Vagina (tissue), 2 donors: ENCODE results near the gene OXCT1.

Experiments used
- POLR2A ChIP-seq, 2 donors: fragments of 450-650 bp; IDR thresholded peaks; one replicate each; pipeline ENCODE4 v1.6.1; 2017; ENCODE audit warnings: antibody characterized with exemption in 2 of 2, mild to moderate bottlenecking in 2 of 2, moderate library complexity in 2 of 2
- POLR2AphosphoS5 ChIP-seq, 2 donors: sonication (generic); formaldehyde crosslinking; IDR thresholded peaks; one replicate each; pipeline ENCODE4 v1.9.0; 2017; ENCODE audit warnings: antibody characterized with exemption in 2 of 2, mild to moderate bottlenecking in 2 of 2, low read depth in 1 of 2; ENCODE audit not compliant: insufficient read depth in 1 of 2
- TF ChIP-seq, protein P1 (sequence below), 3 experiments: fragments of 450-650 bp in 2 of 3; fragments of 200-600 bp in 1 of 3; sonication (generic) in 1 of 3; IDR thresholded peaks; one replicate each; pipeline ENCODE4 v1.5.1; 2017 to 2019; ENCODE audit warnings: antibody characterized with exemption in 3 of 3, mild to moderate bottlenecking in 2 of 3, moderate library complexity in 2 of 3

- TF ChIP-seq, protein P1, sequence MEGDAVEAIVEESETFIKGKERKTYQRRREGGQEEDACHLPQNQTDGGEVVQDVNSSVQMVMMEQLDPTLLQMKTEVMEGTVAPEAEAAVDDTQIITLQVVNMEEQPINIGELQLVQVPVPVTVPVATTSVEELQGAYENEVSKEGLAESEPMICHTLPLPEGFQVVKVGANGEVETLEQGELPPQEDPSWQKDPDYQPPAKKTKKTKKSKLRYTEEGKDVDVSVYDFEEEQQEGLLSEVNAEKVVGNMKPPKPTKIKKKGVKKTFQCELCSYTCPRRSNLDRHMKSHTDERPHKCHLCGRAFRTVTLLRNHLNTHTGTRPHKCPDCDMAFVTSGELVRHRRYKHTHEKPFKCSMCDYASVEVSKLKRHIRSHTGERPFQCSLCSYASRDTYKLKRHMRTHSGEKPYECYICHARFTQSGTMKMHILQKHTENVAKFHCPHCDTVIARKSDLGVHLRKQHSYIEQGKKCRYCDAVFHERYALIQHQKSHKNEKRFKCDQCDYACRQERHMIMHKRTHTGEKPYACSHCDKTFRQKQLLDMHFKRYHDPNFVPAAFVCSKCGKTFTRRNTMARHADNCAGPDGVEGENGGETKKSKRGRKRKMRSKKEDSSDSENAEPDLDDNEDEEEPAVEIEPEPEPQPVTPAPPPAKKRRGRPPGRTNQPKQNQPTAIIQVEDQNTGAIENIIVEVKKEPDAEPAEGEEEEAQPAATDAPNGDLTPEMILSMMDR (IDR thresholded peaks at IDR 0.05), result no peak
- TF ChIP-seq POLR2AphosphoS5 (IDR thresholded peaks at IDR 0.05; ENCODE audit: insufficient read depth in 1 of 2, low read depth in 1 of 2) (no peak), POLR2A (IDR thresholded peaks at IDR 0.05) (no peak)
Measured at GRCh38 chr5:41878173-41878572, 7.9 kb upstream of the OXCT1 start.
